ENCODE measurements around the gene ZDHHC3. TPM values are rescaled to one million over a fixed set of nuclear protein-coding genes. Genes with fewer than 3 reads are reported as not detected.

The ZDHHC3 gene
- total RNA-seq, 1 experiment from 2014 or later: 94.7 TPM

DNA sequence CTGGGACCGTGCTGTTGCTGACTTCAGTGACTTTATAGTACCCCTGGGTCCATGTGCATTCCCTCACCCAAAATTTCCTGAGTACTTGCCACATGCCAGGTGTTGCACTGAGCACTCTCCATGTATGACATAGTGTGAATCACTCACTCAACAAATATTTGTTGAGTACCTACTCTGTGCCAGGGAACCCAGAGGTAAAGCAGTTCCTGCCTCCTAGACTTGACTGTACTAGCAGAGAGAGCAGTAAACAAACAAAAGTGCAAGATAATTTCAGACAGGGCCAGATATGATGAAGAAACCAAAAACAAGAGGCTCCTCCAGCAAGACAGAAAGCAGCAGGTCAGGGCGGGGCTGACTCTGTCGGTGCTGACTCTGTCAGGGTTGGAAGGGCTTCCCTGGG is 89.4 kb downstream of the ZDHHC3 start:
- H3K27me3 ChIP-seq (replicated peaks; ENCODE audit: insufficient read depth, low read depth, low read length, poor library complexity): no peaks in the 10 kb centered on the region
- H3K27ac ChIP-seq (ENCODE audit: low read depth, low read length, poor library complexity, severe bottlenecking): no peak overlapping the region
- H3K4me3 ChIP-seq (ENCODE audit: low read depth, low read length, poor library complexity, severe bottlenecking): no peak overlapping the region
- H3K9me3 ChIP-seq (ENCODE audit: low read depth, low read length, poor library complexity, severe bottlenecking): no peaks in the 10 kb centered on the region
- intact Hi-C loops (cut with micrococcal nuclease; ENCODE audit: unreplicated experiment): no loop called here
- no TSS peak for BruUV-seq (replicated peaks)
- no peaks in the 10 kb centered on the region for H3K36me3 ChIP-seq (ENCODE audit: insufficient read depth, low read length, poor library complexity, severe bottlenecking)
- DNase-seq (ENCODE audit: low spot score): no peak
- POLR2A ChIA-PET (ENCODE audit: low non-redundant PET): no interaction called here
- no peaks in the 10 kb centered on the region for H3K4me1 ChIP-seq (ENCODE audit: insufficient read depth, low read length, poor library complexity, severe bottlenecking)
- TF ChIP-seq EZH2 (IDR thresholded peaks at IDR 0.05; ENCODE audit: borderline replicate concordance, low read depth, low read length, poor library complexity, severe bottlenecking) (no peak), CTCF (conservative IDR thresholded peaks at IDR 0.05; ENCODE audit: low read depth, low read length) (no peak)
- CTCF ChIA-PET: no interaction called here

DNA sequence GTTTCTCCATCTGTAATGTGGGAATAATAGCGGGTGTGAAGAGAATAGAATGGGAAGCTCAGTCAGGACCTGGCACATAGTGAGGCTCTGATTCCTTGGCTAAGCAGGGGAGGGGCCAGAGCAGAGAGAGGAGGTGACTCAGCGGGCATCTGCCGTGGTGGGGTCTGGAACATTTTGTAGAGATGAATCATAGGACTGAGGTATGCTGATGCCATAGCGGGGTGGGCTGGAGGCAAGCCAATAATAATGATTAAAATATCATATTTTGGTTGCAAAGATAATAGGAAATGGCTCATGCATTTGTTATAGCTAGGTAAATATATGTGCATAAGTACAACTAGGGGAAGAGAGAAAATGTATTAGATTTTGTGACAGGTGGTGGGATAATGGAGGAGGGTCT is 90.4 kb downstream of the ZDHHC3 start:
- H3K36me3 ChIP-seq (ENCODE audit: insufficient read depth, low read length, poor library complexity, severe bottlenecking): no peaks in the 10 kb centered on the region
- no peak overlapping the region for H3K27ac ChIP-seq (ENCODE audit: low read depth, low read length, poor library complexity, severe bottlenecking)
- no peak for TF ChIP-seq EZH2 (IDR thresholded peaks at IDR 0.05; ENCODE audit: borderline replicate concordance, low read depth, low read length, poor library complexity, severe bottlenecking)
- TF ChIP-seq CTCF (conservative IDR thresholded peaks at IDR 0.05; ENCODE audit: low read depth, low read length): no peak
- H3K27me3 ChIP-seq (replicated peaks; ENCODE audit: insufficient read depth, low read depth, low read length, poor library complexity): no peaks in the 10 kb centered on the region
- no TSS peak for BruUV-seq (replicated peaks)
- intact Hi-C loops (cut with micrococcal nuclease; ENCODE audit: unreplicated experiment): no loop called here
- POLR2A ChIA-PET (ENCODE audit: low non-redundant PET): no interaction called here
- no peaks in the 10 kb centered on the region for H3K4me1 ChIP-seq (ENCODE audit: insufficient read depth, low read length, poor library complexity, severe bottlenecking)
- no peak overlapping the region for H3K4me3 ChIP-seq (ENCODE audit: low read depth, low read length, poor library complexity, severe bottlenecking)
- peak; percentile 54 for DNase-seq (ENCODE audit: low spot score)
- H3K9me3 ChIP-seq (ENCODE audit: low read depth, low read length, poor library complexity, severe bottlenecking): no peaks in the 10 kb centered on the region
- CTCF ChIA-PET: no interaction called here

DNA sequence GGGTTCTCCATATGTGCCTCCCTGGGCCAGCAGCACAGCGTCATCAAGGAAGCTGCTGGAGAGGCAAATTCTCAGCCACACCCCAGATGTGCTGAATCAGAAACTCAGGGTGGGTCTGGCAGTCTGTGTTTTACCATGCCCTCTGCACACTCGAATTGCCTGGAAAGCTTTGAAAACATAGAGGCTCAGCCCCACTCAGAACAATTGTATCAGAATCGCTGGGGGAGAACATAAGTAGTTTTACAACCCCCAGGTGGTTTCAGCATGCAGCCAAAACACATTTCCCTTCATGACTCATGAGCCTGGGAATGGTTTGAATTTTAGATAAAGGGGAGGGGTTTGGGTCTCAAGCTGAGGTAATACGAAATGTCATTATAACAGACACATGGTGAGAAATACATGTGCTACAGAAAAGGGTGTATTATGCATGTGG is 92.0 kb downstream of the ZDHHC3 start:
- H3K27ac ChIP-seq (ENCODE audit: low read depth, low read length, poor library complexity, severe bottlenecking): no peak overlapping the region
- ChIA-PET CTCF (no interaction called here), POLR2A (ENCODE audit: low non-redundant PET) (no interaction called here)

More for the DNA sequence above, 92.0 kb downstream of the ZDHHC3 start:
- BruUV-seq (replicated peaks): no TSS peak
- Histone ChIP-seq H3K4me1 (ENCODE audit: insufficient read depth, low read length, poor library complexity, severe bottlenecking) (no peaks in the 10 kb centered on the region), H3K4me3 (ENCODE audit: low read depth, low read length, poor library complexity, severe bottlenecking) (no peak overlapping the region), H3K36me3 (ENCODE audit: insufficient read depth, low read length, poor library complexity, severe bottlenecking) (no peaks in the 10 kb centered on the region), H3K9me3 (ENCODE audit: low read depth, low read length, poor library complexity, severe bottlenecking) (no peaks in the 10 kb centered on the region), H3K27me3 (replicated peaks; ENCODE audit: insufficient read depth, low read depth, low read length, poor library complexity) (no peaks in the 10 kb centered on the region)
- intact Hi-C loops (cut with micrococcal nuclease; ENCODE audit: unreplicated experiment): no loop called here
- TF ChIP-seq EZH2 (IDR thresholded peaks at IDR 0.05; ENCODE audit: borderline replicate concordance, low read depth, low read length, poor library complexity, severe bottlenecking) (no peak), CTCF (conservative IDR thresholded peaks at IDR 0.05; ENCODE audit: low read depth, low read length) (no peak)
- peak; percentile 85 for DNase-seq (ENCODE audit: low spot score)

All from A673 (cell line).